OCI-LY1 (cell line): ENCODE results near the gene DDR2.

Experiments used
- H2AFZ ChIP-seq: fragments of 200-600 bp; sonication (generic), shearing (Covaris generic); 2 replicates; pipeline ENCODE4 v1.6.0; 2014; ENCODE audit warnings: antibody characterized with exemption, mild to moderate bottlenecking, low read length
- H3F3A ChIP-seq: fragments of 200-600 bp; sonication (generic), shearing (Covaris generic); 2 replicates; pipeline ENCODE4 v1.6.0; 2014; ENCODE audit warnings: mild to moderate bottlenecking, antibody characterized with exemption, low read length, moderate library complexity; ENCODE audit not compliant: insufficient read depth
- H3K27ac ChIP-seq: fragments of 200-600 bp; sonication (generic); 2 replicates; pipeline ENCODE4 v1.5.1; 2014; ENCODE audit warnings: low read length, mixed run types, mild to moderate bottlenecking, low read depth; ENCODE audit not compliant: poor library complexity, severe bottlenecking
- H3K27me3 ChIP-seq: fragments of 200-600 bp; sonication (generic); 2 replicates; pipeline ENCODE4 v1.6.0; 2014; ENCODE audit warnings: antibody characterized with exemption, mild to moderate bottlenecking, low read length, moderate library complexity; ENCODE audit not compliant: insufficient read depth
- H3K36me3 ChIP-seq: fragments of 200-600 bp; sonication (generic); 2 replicates; pipeline ENCODE4 v1.6.1; 2014; ENCODE audit warnings: mild to moderate bottlenecking, antibody characterized with exemption, low read length, moderate library complexity, mixed read lengths; ENCODE audit not compliant: insufficient read depth
- H3K4me1 ChIP-seq: fragments of 200-600 bp; sonication (generic); 2 replicates; pipeline ENCODE4 v1.5.1; 2014; ENCODE audit warnings: mild to moderate bottlenecking, low read length, moderate library complexity; ENCODE audit not compliant: insufficient read depth, severe bottlenecking
- H3K4me2 ChIP-seq: fragments of 200-600 bp; sonication (generic), shearing (Covaris generic); 2 replicates; pipeline ENCODE4 v1.6.1; 2014; ENCODE audit warnings: low read length
- H3K4me3 ChIP-seq: fragments of 200-600 bp; sonication (generic); 2 replicates; pipeline ENCODE4 v1.5.1; 2014; ENCODE audit warnings: low read length, low read depth, mild to moderate bottlenecking, mixed read lengths; ENCODE audit not compliant: poor library complexity, severe bottlenecking
- H3K79me2 ChIP-seq: fragments of 200-600 bp; shearing (Covaris generic); 2 replicates; pipeline ENCODE4 v1.6.1; 2016; ENCODE audit warnings: mixed run types, low read length, mixed read lengths; ENCODE audit not compliant: insufficient read depth
- H3K9ac ChIP-seq: fragments of 200-600 bp; sonication (generic), shearing (Covaris generic); 2 replicates; pipeline ENCODE4 v1.6.1; 2014; ENCODE audit warnings: mild to moderate bottlenecking, low read length, mixed read lengths
- H3K9me2 ChIP-seq: fragments of 200-600 bp; sonication (generic), shearing (Covaris generic); 2 replicates; pipeline ENCODE4 v1.6.1; 2014; ENCODE audit warnings: low read depth, mild to moderate bottlenecking, low read length, mixed read lengths
- H3K9me3 ChIP-seq: fragments of 200-600 bp; shearing (Covaris generic); 2 replicates; pipeline ENCODE4 v1.6.1; 2014; ENCODE audit warnings: low read length, mixed read lengths
- H4K20me1 ChIP-seq: fragments of 200-600 bp; sonication (generic), shearing (Covaris generic); 2 replicates; pipeline ENCODE4 v1.6.0; 2016; ENCODE audit warnings: mild to moderate bottlenecking, low read length; ENCODE audit not compliant: insufficient read depth
- EZH2 ChIP-seq: fragments of 200-600 bp; sonication (generic), shearing (Covaris generic); IDR thresholded peaks from 2 replicates; pipeline ENCODE4 v1.8.0; 2017; ENCODE audit warnings: borderline replicate concordance, mixed run types, mild to moderate bottlenecking, antibody characterized with exemption, low read length, moderate library complexity, mixed read lengths
- TF ChIP-seq, protein P1 (sequence below): fragments of 200-600 bp; sonication (generic), shearing (Covaris generic); IDR thresholded peaks from 2 replicates; pipeline ENCODE4 v1.5.1; 2017; ENCODE audit warnings: mild to moderate bottlenecking, antibody characterized with exemption, low read length, moderate library complexity, mixed read lengths

The DDR2 gene

DNA sequence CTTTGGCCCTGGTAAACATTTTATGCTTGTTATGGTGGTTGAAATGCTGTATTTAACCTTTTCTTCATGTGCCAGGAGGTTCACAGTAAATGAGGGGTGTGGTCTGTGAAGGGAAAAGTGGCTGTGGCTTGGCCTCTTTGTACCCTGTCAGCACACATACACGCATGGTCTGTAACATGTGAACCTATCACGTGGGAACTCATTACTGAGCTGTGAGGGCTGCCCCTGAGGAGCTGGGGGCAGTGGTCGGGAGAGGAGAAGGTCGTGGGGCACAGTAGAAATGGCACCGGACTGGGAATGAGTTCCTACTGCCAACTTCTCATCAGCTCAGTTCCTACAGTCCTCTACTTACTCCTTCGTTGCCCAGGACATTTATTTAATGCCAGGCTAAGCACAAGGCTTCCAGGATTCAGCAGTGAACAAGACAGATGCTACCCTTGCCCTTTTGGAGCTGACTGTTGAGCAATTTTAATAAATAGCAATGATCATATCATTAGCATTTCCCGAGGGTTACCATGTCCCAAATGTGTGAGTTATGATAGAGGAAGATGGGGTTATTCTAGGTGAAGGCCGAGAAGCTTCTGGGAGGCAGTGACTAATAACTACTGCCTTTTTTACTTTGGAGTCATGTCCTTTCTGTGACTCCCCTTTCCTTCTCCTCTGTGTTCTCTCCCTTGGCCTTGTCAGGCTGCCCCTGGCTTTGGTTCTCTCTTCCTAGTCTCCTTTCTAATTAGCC is 38.8 kb downstream of the DDR2 start:
- Histone ChIP-seq H3K27me3 (no peaks in the 10 kb centered on the region), H3K9ac (no peak overlapping the region), H2AFZ (no peak overlapping the region), H3K36me3 (no peaks in the 10 kb centered on the region), H3F3A (no peaks in the 10 kb centered on the region), H3K79me2 (no peaks in the 10 kb centered on the region), H3K9me2 (no peaks in the 10 kb centered on the region), H3K9me3 (no peaks in the 10 kb centered on the region), H3K27ac (no peak overlapping the region), H3K4me1 (no peaks in the 10 kb centered on the region), H3K4me3 (no peak overlapping the region), H4K20me1 (no peaks in the 10 kb centered on the region), H3K4me2 (no peak overlapping the region)
- no peak for TF ChIP-seq EZH2
- TF ChIP-seq, protein P1, sequence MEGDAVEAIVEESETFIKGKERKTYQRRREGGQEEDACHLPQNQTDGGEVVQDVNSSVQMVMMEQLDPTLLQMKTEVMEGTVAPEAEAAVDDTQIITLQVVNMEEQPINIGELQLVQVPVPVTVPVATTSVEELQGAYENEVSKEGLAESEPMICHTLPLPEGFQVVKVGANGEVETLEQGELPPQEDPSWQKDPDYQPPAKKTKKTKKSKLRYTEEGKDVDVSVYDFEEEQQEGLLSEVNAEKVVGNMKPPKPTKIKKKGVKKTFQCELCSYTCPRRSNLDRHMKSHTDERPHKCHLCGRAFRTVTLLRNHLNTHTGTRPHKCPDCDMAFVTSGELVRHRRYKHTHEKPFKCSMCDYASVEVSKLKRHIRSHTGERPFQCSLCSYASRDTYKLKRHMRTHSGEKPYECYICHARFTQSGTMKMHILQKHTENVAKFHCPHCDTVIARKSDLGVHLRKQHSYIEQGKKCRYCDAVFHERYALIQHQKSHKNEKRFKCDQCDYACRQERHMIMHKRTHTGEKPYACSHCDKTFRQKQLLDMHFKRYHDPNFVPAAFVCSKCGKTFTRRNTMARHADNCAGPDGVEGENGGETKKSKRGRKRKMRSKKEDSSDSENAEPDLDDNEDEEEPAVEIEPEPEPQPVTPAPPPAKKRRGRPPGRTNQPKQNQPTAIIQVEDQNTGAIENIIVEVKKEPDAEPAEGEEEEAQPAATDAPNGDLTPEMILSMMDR, result no peak

DNA sequence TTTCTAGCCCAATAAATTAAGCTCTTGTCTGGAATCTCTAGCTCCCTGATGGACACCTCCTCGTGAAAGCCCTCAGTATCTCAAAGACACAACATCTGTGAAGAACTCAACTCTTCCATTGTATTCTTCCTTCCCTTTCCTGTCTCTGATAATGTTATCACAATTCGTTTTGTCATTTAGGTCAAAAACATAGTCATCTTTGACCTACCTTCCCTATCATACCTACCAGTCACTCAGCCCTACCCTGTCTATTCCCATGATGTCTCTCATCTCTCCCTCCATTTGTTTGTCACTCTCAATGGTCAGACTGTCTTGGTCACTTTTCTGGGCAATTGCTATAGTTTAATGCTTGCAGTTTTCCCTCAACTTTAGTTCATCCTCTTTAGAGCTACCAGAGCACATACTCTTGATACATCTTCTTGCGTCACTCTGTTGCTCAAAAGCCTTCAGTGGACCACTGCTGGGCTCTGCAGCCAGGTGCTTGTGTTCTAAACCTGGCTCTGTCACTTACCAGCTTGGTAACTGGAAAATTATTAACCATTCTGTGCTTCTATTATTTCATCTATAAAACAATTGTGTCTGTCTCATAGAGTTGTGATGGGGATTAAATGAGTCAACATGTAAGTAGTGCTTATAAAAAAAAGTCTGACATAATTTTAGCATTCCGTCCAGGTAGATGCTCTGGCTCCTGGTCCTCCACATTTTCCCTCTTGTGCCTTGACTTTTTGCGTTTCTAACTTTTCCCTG is 39.6 kb downstream of the DDR2 start:
- Histone ChIP-seq H3F3A (no peaks in the 10 kb centered on the region), H3K4me2 (no peak overlapping the region), H3K27me3 (no peaks in the 10 kb centered on the region), H3K9me3 (no peaks in the 10 kb centered on the region), H2AFZ (no peak overlapping the region), H3K4me3 (no peak overlapping the region), H3K36me3 (no peaks in the 10 kb centered on the region), H3K27ac (no peak overlapping the region), H3K9me2 (no peaks in the 10 kb centered on the region), H3K79me2 (no peaks in the 10 kb centered on the region), H3K9ac (no peak overlapping the region), H4K20me1 (no peaks in the 10 kb centered on the region), H3K4me1 (no peaks in the 10 kb centered on the region)
- TF ChIP-seq, protein P1, result no peak
- no peak for TF ChIP-seq EZH2

DNA sequence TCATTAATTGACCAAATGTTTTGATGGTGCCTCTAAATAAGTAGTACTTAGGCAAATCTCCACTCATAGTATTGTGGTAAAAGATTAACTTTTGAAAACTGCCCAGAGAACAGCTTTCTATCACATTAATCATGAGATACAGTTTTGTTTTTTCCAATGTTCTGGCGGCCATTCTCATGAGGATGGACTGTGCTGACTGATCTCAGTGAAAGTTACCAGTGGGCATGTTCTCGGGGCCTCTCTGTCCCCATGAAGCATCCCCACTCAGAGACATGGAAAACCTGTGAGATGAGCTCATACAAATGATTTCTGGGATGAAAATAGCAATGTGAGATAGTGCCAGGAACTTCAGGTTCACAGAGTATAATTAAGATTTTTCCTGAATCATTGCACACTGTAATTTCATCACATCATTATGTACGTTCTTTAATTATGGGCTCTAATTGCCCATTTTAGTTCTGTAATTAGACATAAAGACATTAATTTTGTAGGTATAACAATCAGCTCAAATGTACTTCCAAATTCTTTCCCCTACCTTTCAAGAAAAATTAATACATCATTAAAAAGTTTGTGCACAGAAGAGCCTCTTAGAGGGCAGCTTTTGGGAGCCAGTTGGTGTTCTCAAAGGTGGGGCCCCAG is 40.5 kb downstream of the DDR2 start:
- no peak for TF ChIP-seq EZH2
- TF ChIP-seq, protein P1, result no peak
- H3K27me3 ChIP-seq, result no peaks in the 10 kb centered on the region
- H3K36me3 ChIP-seq, result no peaks in the 10 kb centered on the region
- H3K4me3 ChIP-seq, result no peak overlapping the region
- no peak overlapping the region for H3K9ac ChIP-seq
- no peaks in the 10 kb centered on the region for H3F3A ChIP-seq
- H3K4me1 ChIP-seq, result no peaks in the 10 kb centered on the region
- no peaks in the 10 kb centered on the region for H3K9me2 ChIP-seq
- no peaks in the 10 kb centered on the region for H3K79me2 ChIP-seq
- H2AFZ ChIP-seq, result no peak overlapping the region
- no peaks in the 10 kb centered on the region for H4K20me1 ChIP-seq
- no peak overlapping the region for H3K4me2 ChIP-seq
- H3K27ac ChIP-seq, result no peak overlapping the region
- H3K9me3 ChIP-seq, result no peaks in the 10 kb centered on the region
